Measurements from ENCODE around the gene DUOX1. TPM values are rescaled to one million over a fixed set of nuclear protein-coding genes. Genes with fewer than 3 reads are reported as not detected.

Gene DUOX1
- total and polyA plus RNA-seq, 9 of the 15 experiments (the other 6 are each of a cell fraction or from before 2014, with no cell fraction given) = 0.01 to 0.22 (median 0.01) TPM; not detected in 6

DNA sequence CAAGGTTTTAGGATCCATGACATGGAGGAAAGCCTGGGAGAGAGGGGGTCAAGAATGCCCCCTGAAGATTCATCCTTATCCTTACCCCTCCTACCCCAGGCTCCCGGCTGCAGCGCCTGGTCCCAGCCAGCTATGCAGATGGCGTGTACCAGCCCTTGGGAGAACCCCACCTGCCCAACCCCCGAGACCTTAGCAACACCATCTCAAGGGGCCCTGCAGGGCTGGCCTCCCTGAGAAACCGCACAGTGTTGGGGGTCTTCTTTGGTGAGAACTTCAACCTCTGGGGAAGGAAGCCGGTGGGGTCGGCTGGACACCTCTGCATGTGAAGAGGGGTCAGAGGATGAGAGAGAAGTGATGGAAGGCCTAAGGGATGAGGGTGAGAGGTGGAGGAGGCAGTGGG is 4.3 kb downstream of the DUOX1 start:
- Histone ChIP-seq H3K27me3 (ENCODE audit: control insufficient read depth in 2 of 2, insufficient read depth in 2 of 2, low read length in 2 of 2) (peaks cover 21 to 35% of the 10 kb centered on the region in 2 experiments), H3K9ac (ENCODE audit: insufficient read depth in 1 of 2, low read depth in 2 of 2, low read length in 2 of 2) (no peak overlapping the region), H3K36me3 (ENCODE audit: control insufficient read depth, insufficient read depth, low read length) (no peaks in the 10 kb centered on the region), H3K4me2 (ENCODE audit: insufficient read depth, low read length) (no peak overlapping the region), H4K20me1 (replicated peaks; ENCODE audit: control insufficient read depth, insufficient read depth, low read length) (no peaks in the 10 kb centered on the region), H3K9me1 (ENCODE audit: control insufficient read depth, insufficient read depth, low read length) (no peaks in the 10 kb centered on the region), H3K4me1 (replicated peaks in 1 of 2; ENCODE audit: control insufficient read depth in 2 of 2, insufficient read depth in 2 of 2, low read length in 2 of 2) (peaks cover 0 to 11% of the 10 kb centered on the region in 2 experiments; a peak in 2 of 5 replicates), H3K9me3 (replicated peaks; ENCODE audit: control insufficient read depth, insufficient read depth, low read depth, low read length) (no peaks in the 10 kb centered on the region), H3K79me2 (ENCODE audit: control insufficient read depth, insufficient read depth, low read length) (no peaks in the 10 kb centered on the region), H3K27ac (ENCODE audit: extremely low read depth, low read depth, low read length) (no peak overlapping the region), H3K4me3 (no peak overlapping the region), H2AFZ (ENCODE audit: low read depth, low read length) (no peak overlapping the region)
- no TSS peak for BruUV-seq (replicated peaks)
- intact Hi-C loops (cut with micrococcal nuclease) = no loop called here
- TF ChIP-seq NCOR1 (IDR thresholded peaks at IDR 0.05) (no peak), RBFOX2 (IDR thresholded peaks at IDR 0.05; ENCODE audit: low read depth, low read length) (no peak), HLTF (IDR thresholded peaks at IDR 0.05) (no peak)
- POLR2A ChIA-PET = interaction anchor here (0.6 to 1.2 kb wide), 2 partner anchors 11 to 35 kb away, joined by 3 to 4 read pairs; no protein-coding TSS in a partner anchor
- ATAC-seq = no peak
- under 1% methylated on average over 7 of the region's 7 CpGs for WGBS (ENCODE audit: insufficient coverage, low coverage, missing lambda C conversion rate)
- no peak for FAIRE-seq
- DNase-seq (ENCODE audit: extremely low read depth in 1 of 4, low spot score in 3 of 4) = no peak
- CTCF ChIA-PET (ENCODE audit: low intra/inter-chr PET ratio) = no interaction called here
- in situ Hi-C loops (cut with MboI) = no loop called here

DNA sequence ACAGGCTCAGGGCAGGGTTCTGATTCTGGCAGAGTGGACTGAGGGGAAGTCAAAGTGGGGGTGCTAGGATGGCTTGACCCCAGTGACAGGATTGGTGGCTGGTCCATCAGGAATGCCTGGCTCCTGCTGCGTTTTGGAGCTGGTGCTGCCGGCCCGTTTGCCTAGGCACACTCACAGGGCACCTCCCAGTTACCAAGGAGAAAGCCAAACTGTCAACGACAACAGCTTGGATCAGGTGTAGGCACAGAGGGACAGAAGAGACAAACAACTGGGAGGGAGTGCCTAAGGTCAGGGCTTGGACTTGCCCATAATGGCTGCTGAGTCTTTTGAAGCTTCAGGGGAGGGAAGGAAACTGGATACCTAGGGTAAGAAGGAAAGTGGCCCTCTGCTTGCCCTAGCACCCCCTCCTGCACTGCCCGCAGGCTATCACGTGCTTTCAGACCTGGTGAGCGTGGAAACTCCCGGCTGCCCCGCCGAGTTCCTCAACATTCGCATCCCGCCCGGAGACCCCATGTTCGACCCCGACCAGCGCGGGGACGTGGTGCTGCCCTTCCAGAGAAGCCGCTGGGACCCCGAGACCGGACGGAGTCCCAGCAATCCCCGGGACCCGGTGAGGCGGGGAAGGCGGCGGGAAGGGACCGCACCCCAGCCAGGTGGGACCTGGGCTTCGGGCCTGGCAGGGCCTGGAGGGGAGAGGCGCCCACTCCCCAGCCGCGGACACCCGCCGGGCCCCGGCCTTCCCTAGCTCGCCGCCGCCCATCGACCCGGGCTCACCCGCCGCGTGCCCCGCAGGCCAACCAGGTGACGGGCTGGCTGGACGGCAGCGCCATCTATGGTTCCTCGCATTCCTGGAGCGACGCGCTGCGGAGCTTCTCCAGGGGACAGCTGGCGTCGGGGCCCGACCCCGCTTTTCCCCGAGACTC is 5.1 kb downstream of the DUOX1 start:
- POLR2A ChIA-PET = interaction anchor here (1.2 kb wide), 1 partner anchor 12 kb away, joined by 3 read pairs; no protein-coding TSS in a partner anchor
- H3K9me1 ChIP-seq (ENCODE audit: control insufficient read depth, insufficient read depth, low read length) = no peaks in the 10 kb centered on the region
- H3K9ac ChIP-seq (ENCODE audit: insufficient read depth in 1 of 2, low read depth in 2 of 2, low read length in 2 of 2) = no peak overlapping the region
- BruUV-seq (replicated peaks) = no TSS peak
- H3K36me3 ChIP-seq (ENCODE audit: control insufficient read depth, insufficient read depth, low read length) = no peaks in the 10 kb centered on the region
- no peak overlapping the region for H3K27ac ChIP-seq (ENCODE audit: extremely low read depth, low read depth, low read length)
- FAIRE-seq (no peak), ATAC-seq (no peak), DNase-seq (ENCODE audit: extremely low read depth in 1 of 4, low spot score in 3 of 4) (no peak)
- in situ Hi-C loops (cut with MboI) (no loop called here), intact Hi-C loops (cut with micrococcal nuclease) (no loop called here)
- H3K4me1 ChIP-seq (replicated peaks in 1 of 2; ENCODE audit: control insufficient read depth in 2 of 2, insufficient read depth in 2 of 2, low read length in 2 of 2) = peaks cover 0 to 7% of the 10 kb centered on the region in 2 experiments; a peak in 2 of 5 replicates
- CTCF ChIA-PET (ENCODE audit: low intra/inter-chr PET ratio) = no interaction called here
- no peak overlapping the region for H2AFZ ChIP-seq (ENCODE audit: low read depth, low read length)
- peaks cover 19 to 33% of the 10 kb centered on the region in 2 experiments; a peak in 4 of 5 replicates for H3K27me3 ChIP-seq (ENCODE audit: control insufficient read depth in 2 of 2, insufficient read depth in 2 of 2, low read length in 2 of 2)
- TF ChIP-seq MECOM (CRISPR knock-in tag; IDR thresholded peaks at IDR 0.05) (no peak), ZNF24 (IDR thresholded peaks at IDR 0.05) (no peak), CTBP1 (IDR thresholded peaks at IDR 0.05; ENCODE audit: borderline replicate concordance) (no peak), SMAD1 (IDR thresholded peaks at IDR 0.05; ENCODE audit: low read depth, low read length, partially characterized antibody) (no peak), SNIP1 (IDR thresholded peaks at IDR 0.05; ENCODE audit: low read depth) (no peak), ZZZ3 (IDR thresholded peaks at IDR 0.05) (no peak), PHF20 (IDR thresholded peaks at IDR 0.05; ENCODE audit: partially characterized antibody) (no peak)
- no peak overlapping the region for H3K4me3 ChIP-seq
- H4K20me1 ChIP-seq (replicated peaks; ENCODE audit: control insufficient read depth, insufficient read depth, low read length) = no peaks in the 10 kb centered on the region
- H3K4me2 ChIP-seq (ENCODE audit: insufficient read depth, low read length) = no peak overlapping the region
- WGBS (ENCODE audit: insufficient coverage, low coverage, missing lambda C conversion rate) = 51% methylated on average over 19 of the region's 57 CpGs
- no peaks in the 10 kb centered on the region for H3K9me3 ChIP-seq (replicated peaks; ENCODE audit: control insufficient read depth, insufficient read depth, low read depth, low read length)
- H3K79me2 ChIP-seq (ENCODE audit: control insufficient read depth, insufficient read depth, low read length) = no peaks in the 10 kb centered on the region
